Islet precursor cell (in vitro differentiated cells): ENCODE results near the gene TRPM2.

ENCODE experiments used
- DNase-seq: peaks from one replicate; pipeline ENCODE4 v3.0.0-alpha.2; 2018

TRPM2 gene

DNA sequence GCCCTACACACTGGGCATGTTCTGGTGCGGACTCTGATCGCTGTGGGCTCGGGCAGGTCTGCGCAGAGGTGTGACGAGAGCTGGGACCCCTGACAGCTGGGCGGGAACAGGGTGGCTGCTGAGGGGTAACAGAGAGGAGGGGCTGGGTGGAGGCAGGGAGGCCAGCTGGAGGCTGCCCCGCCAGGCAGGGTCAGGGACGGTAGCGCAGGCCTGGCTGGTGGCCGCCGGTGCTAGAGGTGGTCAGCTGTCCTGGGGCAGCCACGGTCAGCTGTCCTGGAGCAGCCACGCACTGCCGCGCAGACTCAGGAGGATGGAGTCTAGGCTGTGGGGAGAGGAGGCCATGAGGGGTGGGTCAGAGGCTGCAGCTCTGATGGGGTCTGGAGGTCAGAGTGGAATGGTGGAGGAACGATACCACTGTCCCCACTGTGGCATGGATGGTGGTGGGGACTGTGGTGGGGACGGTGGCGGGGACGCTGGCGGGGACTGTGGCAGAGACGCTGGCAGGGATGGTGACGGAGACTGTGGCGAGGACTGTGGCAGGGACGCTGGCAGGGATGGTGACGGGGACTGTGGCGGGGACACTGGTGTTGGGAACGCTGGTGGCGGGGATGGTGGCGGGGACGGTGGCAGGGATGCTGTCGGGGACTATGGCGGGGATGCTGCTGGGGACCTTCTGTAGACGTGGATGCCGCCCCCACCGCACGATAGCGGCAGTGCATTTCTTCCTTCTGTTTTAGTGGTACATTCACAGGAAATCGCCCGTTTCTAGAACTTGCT is 80.6 kb downstream of the TRPM2 start:
- DNase-seq: peak; percentile 26

DNA sequence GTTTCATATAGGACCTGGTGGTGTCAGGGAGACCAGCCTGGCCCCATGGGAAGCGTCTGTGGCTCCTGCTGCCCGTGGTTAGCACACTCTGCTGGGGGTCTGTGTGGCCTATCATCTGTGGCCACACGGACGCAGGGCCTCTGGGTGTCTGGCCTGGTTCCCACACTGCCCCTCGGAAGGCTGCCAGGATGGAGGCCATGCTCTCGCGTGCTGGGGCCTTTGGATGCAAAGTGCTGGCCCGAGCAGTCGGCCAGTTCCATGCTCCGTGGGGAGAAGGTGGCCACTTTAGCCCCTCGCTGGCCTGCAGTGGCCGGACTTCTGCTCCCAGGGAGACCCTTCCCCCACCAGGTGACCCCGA is 81.1 kb downstream of the TRPM2 start:
- DNase-seq: peak; percentile 25

- DNase-seq: peak; percentile 42
These were observed 81.7 kb downstream of the TRPM2 start for GRCh38 chr21:44434936-44435635.

DNA sequence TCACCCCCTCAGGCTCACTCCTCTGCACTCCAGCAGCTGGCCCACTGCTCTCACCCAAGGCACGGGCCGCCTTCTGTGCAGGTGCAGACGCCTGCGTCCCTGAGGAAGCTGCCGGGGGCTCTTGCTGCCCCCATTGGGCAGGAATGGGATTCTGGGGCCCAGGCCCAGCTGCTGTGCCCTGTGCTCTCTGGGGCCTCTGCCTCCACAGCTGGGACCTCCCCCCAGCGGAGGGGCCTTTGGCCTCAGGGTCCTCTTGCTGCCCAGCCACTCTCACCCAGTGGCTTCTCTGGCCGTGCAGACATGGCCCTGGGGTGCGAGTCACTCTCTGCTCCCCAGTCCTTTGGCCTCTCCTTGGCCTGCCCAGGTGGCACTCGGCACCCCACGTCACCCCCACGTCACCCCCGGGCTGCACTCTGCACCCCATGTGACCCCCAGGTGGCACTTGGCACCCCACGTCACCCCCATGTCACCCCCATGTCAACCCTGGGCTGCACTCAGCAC is 82.7 kb downstream of the TRPM2 start:
- no peak for DNase-seq

DNA sequence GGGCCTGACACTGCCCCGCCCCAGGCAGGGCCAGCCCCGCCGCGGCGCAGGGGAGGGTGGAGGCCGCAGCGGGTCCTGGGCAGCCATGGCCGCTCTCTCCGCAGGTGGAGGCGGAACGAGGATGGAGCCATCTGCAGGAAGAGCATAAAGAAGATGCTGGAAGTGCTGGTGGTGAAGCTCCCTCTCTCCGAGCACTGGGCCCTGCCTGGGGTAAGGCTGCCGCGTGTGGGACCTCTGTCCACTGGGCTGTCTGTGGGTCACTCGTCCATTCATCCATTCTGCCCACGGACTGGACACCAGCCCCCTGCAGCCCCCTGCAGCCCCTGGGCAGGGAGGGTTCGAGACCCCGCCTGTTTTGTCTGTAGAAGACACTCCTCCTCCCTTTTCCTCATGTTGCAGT is 83.5 kb downstream of the TRPM2 start:
- peak; percentile 38 for DNase-seq

DNA sequence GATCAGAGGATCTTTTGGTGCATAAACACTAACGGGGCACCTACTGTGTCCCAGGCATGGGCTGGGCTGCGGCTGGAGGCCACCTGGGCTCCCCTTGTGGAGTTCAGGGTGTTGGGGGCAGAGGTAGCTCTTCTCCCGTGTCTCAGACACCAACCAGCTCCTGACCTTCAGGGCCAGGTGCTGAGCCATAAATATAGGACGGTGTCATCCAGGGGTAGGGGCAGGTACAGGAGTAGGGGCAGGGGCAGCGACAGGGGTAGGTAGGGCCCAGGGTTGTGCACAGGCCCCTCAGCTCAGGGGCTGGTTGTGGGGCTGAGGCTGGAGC is 83.9 kb downstream of the TRPM2 start:
- DNase-seq: peak; percentile 28

GRCh38 chr21:44437696-44438431 is 84.4 kb downstream of the TRPM2 start:
- peak; percentile 41 for DNase-seq

- DNase-seq: peak; percentile 45
These were observed 85.2 kb downstream of the TRPM2 start for GRCh38 chr21:44438531-44439210.

- DNase-seq: peak; percentile 42
These were observed 85.8 kb downstream of the TRPM2 start for GRCh38 chr21:44439211-44439600.

DNA sequence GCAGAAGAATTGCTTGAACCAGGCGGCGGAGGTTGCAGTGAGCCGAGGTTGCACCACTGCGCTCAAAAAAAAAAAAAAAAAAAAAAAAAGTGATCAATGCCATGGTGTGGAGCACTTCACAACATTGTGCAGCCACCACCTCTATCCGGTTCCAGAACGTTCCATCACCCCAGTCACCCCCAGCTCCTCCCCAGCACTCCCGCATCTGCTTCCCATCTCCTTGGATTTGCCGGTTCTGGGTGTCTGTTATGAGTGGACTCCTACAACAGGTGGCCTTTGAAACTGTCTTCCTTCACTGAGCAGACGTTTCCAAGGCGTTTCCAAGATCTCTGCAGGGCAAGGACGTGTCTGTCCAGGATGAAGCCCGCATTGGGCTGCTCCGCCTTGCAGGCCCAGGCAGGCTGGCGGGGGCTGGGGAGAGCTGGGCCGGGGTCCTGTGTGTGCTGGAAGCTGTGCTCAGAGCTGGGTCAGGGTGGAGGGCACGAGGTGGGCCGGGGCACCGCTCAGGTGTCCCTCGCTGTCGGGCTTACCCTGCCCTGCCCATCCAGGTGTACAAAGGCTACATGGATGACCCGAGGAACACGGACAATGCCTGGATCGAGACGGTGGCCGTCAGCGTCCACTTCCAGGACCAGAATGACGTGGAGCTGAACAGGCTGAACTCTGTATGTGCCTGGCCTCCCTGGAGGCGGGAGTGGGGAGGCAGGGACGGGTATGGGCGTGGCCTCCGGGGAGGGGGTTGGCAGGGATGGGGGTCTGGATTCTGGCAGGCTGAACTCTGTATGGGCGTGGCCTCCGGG is 87.0 kb downstream of the TRPM2 start:
- DNase-seq: no peak

DNA sequence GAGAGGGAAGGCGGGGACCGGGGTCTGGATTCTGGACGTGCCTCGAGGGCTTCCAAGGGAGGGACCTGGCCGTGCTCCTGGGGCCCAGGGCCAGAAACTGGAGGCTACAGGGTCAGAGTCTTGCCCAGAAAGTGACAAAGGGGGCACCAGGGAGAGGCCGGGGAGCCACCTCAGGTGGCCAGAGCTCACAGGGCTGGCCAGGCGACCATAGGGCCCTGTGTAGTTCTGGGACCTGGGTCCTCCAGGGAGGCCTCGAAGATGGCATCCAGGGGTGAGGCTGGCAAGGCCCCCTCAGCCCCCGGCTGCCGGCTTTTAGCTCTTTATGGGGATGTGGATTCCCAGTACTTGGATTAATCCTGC is 87.6 kb downstream of the TRPM2 start:
- DNase-seq: no peak

GRCh38 chr21:44441581-44442265 is 88.3 kb downstream of the TRPM2 start:
- DNase-seq: no peak

- DNase-seq: no peak
These were observed 89.1 kb downstream of the TRPM2 start for GRCh38 chr21:44442266-44443125.

GRCh38 chr21:44443291-44443890 is 90.0 kb downstream of the TRPM2 start:
- no peak for DNase-seq

GRCh38 chr21:44443891-44444285 is 90.5 kb downstream of the TRPM2 start:
- DNase-seq: no peak

DNA sequence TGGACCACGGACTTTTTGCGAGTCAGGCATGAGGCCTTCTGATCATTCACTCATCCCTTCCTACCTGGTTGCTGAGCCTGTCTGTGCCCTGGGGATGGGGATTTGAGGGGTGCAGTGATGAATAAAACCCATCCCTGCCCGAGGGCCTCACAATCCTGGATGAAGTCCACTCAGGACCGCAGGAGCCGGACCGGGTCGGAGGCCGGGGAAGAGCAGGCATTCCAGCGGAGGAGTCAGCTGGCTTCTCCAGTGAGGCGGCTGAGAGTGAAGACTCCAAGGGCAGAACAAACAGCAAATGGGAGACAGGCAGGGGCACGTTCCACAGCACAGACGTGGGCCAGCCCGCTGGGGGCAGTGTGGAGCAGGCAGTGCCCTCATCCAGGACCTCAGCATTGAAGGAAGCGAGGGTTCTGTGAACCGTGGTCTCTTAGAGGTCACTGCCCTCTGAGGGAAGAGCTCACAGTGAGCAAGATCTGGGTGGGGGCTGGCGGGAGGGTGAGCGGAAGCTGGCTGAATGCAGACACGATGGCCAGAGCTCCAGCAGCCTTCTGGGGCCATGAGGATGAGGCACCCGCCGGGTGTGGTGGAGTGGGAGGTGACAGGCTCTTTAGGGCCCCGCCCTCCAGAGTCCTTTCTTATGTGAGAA is 91.0 kb downstream of the TRPM2 start:
- DNase-seq: peak; percentile 77

DNA sequence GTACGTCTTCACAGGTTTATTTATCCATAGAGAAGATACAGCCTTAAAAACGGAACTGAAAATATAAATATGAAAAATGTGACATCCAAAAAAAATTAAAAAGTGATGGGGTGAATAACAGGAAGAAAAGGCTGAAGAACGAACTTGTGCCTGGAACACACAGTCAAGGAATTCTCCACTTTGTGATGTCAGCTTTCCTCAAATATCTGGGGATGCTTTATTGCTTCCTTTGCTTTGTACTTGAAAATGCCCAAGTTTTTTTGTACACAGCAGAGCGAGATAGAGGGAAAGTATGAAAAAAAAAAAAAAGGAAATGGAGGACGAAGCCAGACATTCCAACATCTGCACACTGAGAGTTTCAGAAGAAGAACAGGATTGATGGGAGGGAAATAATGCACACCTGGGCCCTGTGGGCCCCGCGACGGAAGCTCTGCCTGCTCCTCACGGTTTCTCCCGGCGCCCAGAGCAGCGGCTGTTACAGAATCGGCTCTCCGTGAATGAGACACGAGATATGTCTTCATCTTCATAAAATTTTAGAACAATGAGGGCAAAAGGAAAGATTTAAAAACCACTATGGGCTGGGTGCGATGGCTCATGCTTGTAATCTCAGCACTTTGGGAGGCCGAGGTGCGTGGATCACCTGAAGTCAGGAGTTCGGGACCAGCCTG is 91.9 kb downstream of the TRPM2 start:
- DNase-seq: no peak

GRCh38 chr21:44448651-44449131 is 95.3 kb downstream of the TRPM2 start:
- peak; percentile 49 for DNase-seq
